Ovary (tissue), 9 donors: Measurements from ENCODE around the gene WDR17. TPM values are rescaled to one million over a fixed set of nuclear protein-coding genes. Genes with fewer than 3 reads are reported as not detected.

Source experiments
- DNase-seq, 5 donors: peaks; one replicate each; pipeline ENCODE4 v3.0.0-alpha.2; 2019 to 2020
- H3K27ac ChIP-seq, 2 donors: fragments of 200-600 bp; one replicate each; pipeline versions ENCODE4 v1.5.1 to v1.8.0; 2019 to 2022
- H3K27me3 ChIP-seq: fragments of 200-600 bp; one replicate; pipeline ENCODE4 v1.8.0; 2022
- H3K36me3 ChIP-seq: fragments of 200-600 bp; sonication (generic); one replicate; pipeline ENCODE4 v1.5.1; 2019
- H3K4me1 ChIP-seq: one replicate; pipeline ENCODE4 v1.8.1; 2013; ENCODE audit warnings: mild to moderate bottlenecking, moderate library complexity; ENCODE audit not compliant: insufficient read depth
- H3K4me3 ChIP-seq: fragments of 200-600 bp; sonication (generic); one replicate; pipeline ENCODE4 v1.5.1; 2017
- H3K9me3 ChIP-seq, 2 donors: fragments of 200-600 bp in 1 of 2; sonication (generic) in 1 of 2; one replicate each; pipeline versions ENCODE4 v1.5.1 to v1.8.1; 2013 to 2019; ENCODE audit warnings: mild to moderate bottlenecking in 1 of 2, moderate library complexity in 1 of 2
- EP300 ChIP-seq: sonication (generic); formaldehyde crosslinking; IDR thresholded peaks from one replicate; pipeline ENCODE4 v1.6.1; 2017; ENCODE audit warnings: antibody characterized with exemption
- POLR2A ChIP-seq: fragments of 450-650 bp; IDR thresholded peaks from one replicate; pipeline ENCODE4 v1.6.1; 2017; ENCODE audit warnings: antibody characterized with exemption, mild to moderate bottlenecking, moderate library complexity
- WGBS, 3 donors: extraction: QIAGEN DNeasy Blood & Tissue Kit in 1 of 3; methylation state at CpG; one replicate each; pipeline versions ENCODE4 v1.1.5 to v1.1.7; 2013 to 2017; 5-methylcytosine and 5-hydroxymethylcytosine counted together
- intact Hi-C, 4 donors: fragments of 100-400 bp; cut with DNase I; formaldehyde crosslinking; loops; one replicate each; pipeline versions ENCODE4 v1.11.0 to v1.15.1; 2022 to 2023
- polyA plus RNA-seq, 2 donors: library from polyadenylated mRNA; stranded (reverse); fragments of 200-250 nt in 1 of 2; fragments of 350-450 nt in 1 of 2; fragmentation: Illumina TruSeq in 1 of 2; extraction: RNeasy Lipid Tissue Mini Kit (QIAGEN cat#74804) in 1 of 2; gene quantifications; one replicate each; pipeline ENCODE4 v1.2.3, GENCODE V29; 2013 to 2014
- total RNA-seq, 7 donors: library from RNA; depleted of rRNA in 2 of 7; stranded (reverse); fragments of >200 nt in 2 of 7; fragmentation: NEBNext Ultra II Directional in 3 of 7; extraction: Animal tissue kit (Norgen Biotek cat#: 25700) in 3 of 7; gene quantifications; one replicate each; pipeline versions ENCODE4 v1.1.0 to v1.2.4, GENCODE V29; 2016 to 2023
- TF ChIP-seq, protein P1 (sequence below), 3 donors: fragments of 450-650 bp in 2 of 3; fragments of 200-600 bp in 1 of 3; IDR thresholded peaks; one replicate each; pipeline versions ENCODE4 v1.5.1 to v1.8.0; 2016 to 2022; ENCODE audit warnings: antibody characterized with exemption in 3 of 3, mild to moderate bottlenecking in 1 of 3
- donor health status: DM: no; HTN: no; CAD: no; lungs with moderate emphysema.
- donor health status: DM: no; HTN: no; CAD: no.
- donor health status: Bipolar disorder and iron deficiency.
- donor health status: DM: yes; HTN: yes; CAD: no.
- donor health status: DM: no; HTN: no; CAD: no.
- donor health status: DM: yes; HTN: yes; CAD: no.

The WDR17 gene
- total and polyA plus RNA-seq, 9 donors = 0.73 to 4.9 (median 2.1) TPM

DNA sequence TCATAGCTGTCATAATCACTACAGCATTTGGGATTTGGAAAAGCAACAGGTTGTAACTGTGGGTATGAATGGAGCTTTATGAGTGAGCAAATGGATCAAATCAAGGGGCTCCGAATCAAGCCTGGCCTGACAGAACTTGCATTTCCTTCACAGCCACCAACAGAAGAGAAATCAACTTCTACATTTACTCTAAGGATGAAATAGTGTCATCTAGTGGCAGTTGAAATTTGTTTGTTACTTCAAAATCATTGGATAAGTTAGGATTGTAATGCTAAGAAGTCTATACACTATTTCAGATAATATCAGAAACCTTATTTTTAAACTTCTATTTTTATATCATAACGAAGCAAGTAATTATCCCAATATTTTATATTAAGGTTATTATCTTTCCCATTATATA, 10.7 kb upstream of the WDR17 start:
- intact Hi-C loops = no loop called here
- TF ChIP-seq, protein P1, sequence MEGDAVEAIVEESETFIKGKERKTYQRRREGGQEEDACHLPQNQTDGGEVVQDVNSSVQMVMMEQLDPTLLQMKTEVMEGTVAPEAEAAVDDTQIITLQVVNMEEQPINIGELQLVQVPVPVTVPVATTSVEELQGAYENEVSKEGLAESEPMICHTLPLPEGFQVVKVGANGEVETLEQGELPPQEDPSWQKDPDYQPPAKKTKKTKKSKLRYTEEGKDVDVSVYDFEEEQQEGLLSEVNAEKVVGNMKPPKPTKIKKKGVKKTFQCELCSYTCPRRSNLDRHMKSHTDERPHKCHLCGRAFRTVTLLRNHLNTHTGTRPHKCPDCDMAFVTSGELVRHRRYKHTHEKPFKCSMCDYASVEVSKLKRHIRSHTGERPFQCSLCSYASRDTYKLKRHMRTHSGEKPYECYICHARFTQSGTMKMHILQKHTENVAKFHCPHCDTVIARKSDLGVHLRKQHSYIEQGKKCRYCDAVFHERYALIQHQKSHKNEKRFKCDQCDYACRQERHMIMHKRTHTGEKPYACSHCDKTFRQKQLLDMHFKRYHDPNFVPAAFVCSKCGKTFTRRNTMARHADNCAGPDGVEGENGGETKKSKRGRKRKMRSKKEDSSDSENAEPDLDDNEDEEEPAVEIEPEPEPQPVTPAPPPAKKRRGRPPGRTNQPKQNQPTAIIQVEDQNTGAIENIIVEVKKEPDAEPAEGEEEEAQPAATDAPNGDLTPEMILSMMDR (IDR thresholded peaks at IDR 0.05) = no peak
- TF ChIP-seq POLR2A (no peak), EP300 (no peak)
- Histone ChIP-seq H3K4me3 (no peak overlapping the region), H3K9me3 (no peaks in the 10 kb centered on the region), H3K36me3 (no peaks in the 10 kb centered on the region), H3K4me1 (no peaks in the 10 kb centered on the region), H3K27ac (no peak overlapping the region), H3K27me3 (no peaks in the 10 kb centered on the region)
- WGBS, 3 donors = 27 to 45% (median 36%) methylated on average over 2 of the region's 2 CpGs
- no peak for DNase-seq

DNA sequence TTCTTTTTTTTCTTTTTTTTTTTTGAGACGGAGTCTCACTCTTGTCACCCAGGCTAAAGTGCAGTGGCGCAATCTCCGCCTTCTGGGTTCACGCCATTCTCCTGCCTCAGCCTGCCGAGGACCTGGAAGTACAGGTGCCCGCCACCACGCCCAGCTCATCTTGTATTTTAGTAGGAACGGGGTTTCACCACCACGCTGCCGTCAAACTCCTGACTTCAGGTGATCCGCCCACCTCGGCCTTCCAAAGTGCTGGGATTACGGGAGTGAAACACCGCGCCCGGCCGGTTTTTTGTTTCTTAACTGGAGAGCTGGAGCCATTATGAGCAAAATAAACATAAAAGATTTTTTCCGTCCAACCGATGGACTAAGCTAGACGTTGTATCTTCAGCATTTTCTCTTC, 1.9 kb upstream of the WDR17 start:
- Histone ChIP-seq H3K27me3 (no peaks in the 10 kb centered on the region), H3K36me3 (no peaks in the 10 kb centered on the region), H3K4me3 (no peak overlapping the region), H3K9me3 (no peaks in the 10 kb centered on the region), H3K27ac (no peak overlapping the region), H3K4me1 (no peaks in the 10 kb centered on the region)
- WGBS, 3 donors = 92 to 94% (median 92%) methylated on average over 20 of the region's 20 CpGs
- DNase-seq = no peak
- TF ChIP-seq POLR2A = no peak
- TF ChIP-seq, protein P1 (IDR thresholded peaks at IDR 0.05) = no peak
- no peak for TF ChIP-seq EP300
- intact Hi-C loops = no loop called here

DNA sequence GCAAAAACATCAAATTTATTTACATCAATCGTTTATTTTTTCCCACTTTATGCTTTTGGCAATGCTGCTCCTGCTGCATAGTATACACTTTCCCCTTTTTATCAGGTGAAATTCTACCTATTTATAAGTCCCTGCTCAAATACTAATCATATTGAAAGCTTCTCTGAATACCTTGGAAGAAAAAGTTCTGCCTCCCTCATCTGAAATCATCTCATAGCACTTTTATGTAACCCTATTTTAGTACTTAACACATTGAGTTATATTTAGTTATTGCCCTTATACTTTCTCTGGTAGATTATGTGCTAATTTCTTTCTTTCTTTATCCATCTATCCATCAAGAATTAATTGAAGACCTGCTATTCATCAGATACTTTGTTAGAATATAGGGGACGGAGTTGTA, 1.1 kb upstream of the WDR17 start:
- intact Hi-C loops = no loop called here
- 90 to 96% (median 94%) methylated on average over 2 of the region's 2 CpGs for WGBS, 3 donors
- TF ChIP-seq POLR2A = no peak
- TF ChIP-seq EP300 = no peak

DNA sequence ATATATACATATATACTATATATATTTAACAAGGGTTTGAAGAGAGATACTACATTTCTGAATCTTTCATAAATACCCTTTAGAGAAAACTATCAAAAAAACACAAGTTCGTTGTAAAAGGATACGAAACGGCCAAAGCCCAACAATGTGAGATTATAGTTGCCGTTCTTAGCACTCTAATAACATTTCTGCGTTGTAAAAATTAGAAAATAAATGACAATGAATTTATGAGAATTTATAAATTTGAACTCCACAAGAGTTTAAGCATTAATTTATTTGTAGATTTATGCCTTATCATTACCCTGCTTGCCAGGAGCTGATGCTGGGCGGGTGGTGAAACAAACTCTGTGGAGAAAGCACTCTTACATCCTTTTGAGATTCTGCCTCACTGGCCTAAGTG, 1.1 kb downstream of the WDR17 start:
- TF ChIP-seq POLR2A (no peak), EP300 (no peak)
- TF ChIP-seq, protein P1 (IDR thresholded peaks at IDR 0.05) = no peak

More for the DNA sequence above, 1.1 kb upstream of the WDR17 start:
- no peaks in the 10 kb centered on the region for H3K36me3 ChIP-seq
- H3K9me3 ChIP-seq = no peaks in the 10 kb centered on the region
- no peaks in the 10 kb centered on the region for H3K4me1 ChIP-seq
- no peaks in the 10 kb centered on the region for H3K27me3 ChIP-seq
- H3K27ac ChIP-seq = no peak overlapping the region
- H3K4me3 ChIP-seq = no peak overlapping the region
- DNase-seq = no peak

DNA sequence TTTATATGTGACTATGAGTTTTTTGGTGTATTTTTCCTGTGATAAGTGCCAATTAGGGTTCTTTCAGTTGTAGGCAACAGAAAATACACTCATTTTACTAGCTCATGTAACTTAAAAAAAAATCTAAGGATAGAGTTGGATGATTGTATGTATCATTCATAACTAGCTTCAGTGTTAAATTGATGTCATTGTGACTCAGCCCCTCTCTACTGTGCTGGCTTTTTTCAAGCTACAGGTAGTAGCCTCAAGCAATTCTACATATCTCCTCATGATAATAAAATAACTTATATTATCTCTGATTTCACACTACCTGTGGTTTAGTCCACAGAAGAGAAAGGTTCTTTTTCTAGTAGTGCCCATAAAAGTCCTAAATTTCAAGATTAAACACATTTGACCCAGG, 11.9 kb downstream of the WDR17 start:
- TF ChIP-seq EP300 = no peak
- TF ChIP-seq POLR2A = no peak
- no peaks in the 10 kb centered on the region for H3K27me3 ChIP-seq
- intact Hi-C loops = no loop called here

More for the DNA sequence above, 1.1 kb downstream of the WDR17 start:
- no peaks in the 10 kb centered on the region for H3K27me3 ChIP-seq
- H3K36me3 ChIP-seq = no peaks in the 10 kb centered on the region
- no peak overlapping the region for H3K27ac ChIP-seq
- 28 to 55% (median 42%) methylated on average over 6 of the region's 6 CpGs for WGBS, 3 donors
- no peak for DNase-seq
- no peaks in the 10 kb centered on the region for H3K4me1 ChIP-seq
- no peaks in the 10 kb centered on the region for H3K9me3 ChIP-seq
- intact Hi-C loops = no loop called here
- H3K4me3 ChIP-seq = no peak overlapping the region

DNA sequence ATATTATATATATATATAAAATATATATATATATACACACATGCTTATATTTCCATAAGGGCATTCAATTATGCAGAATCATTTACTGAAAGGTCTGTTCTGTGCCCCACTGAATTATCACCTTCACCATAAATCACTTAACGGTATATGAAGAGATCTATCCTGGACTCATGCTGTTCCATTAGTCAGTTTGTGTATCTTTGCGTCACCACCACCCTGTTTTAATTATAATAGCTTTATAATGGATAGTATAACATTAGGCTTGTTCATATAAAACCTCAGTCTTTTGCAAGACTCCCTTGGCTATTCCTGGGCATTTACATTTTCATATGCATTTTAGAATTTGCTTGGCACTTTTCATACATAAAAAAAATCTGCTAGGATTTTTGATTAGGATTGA, 19.1 kb downstream of the WDR17 start:
- Histone ChIP-seq H3K27ac (no peak overlapping the region), H3K4me3 (no peak overlapping the region), H3K27me3 (no peaks in the 10 kb centered on the region), H3K9me3 (no peaks in the 10 kb centered on the region), H3K4me1 (no peaks in the 10 kb centered on the region), H3K36me3 (no peaks in the 10 kb centered on the region)
- intact Hi-C loops = no loop called here
- no peak for DNase-seq
- WGBS, 3 donors = 89 to 93% (median 90%) methylated on average over 2 of the region's 2 CpGs
- TF ChIP-seq, protein P1 (IDR thresholded peaks at IDR 0.05) = no peak
- no peak for TF ChIP-seq POLR2A
- no peak for TF ChIP-seq EP300

More for the DNA sequence above, 11.9 kb downstream of the WDR17 start:
- H3K27ac ChIP-seq = no peak overlapping the region
- H3K4me3 ChIP-seq = no peak overlapping the region
- DNase-seq = no peak
- H3K4me1 ChIP-seq = no peaks in the 10 kb centered on the region
- H3K9me3 ChIP-seq = no peaks in the 10 kb centered on the region
- H3K36me3 ChIP-seq = no peaks in the 10 kb centered on the region
